Liver (tissue), 9 donors: ENCODE measurements around the gene NPW. TPM values are rescaled to one million over a fixed set of nuclear protein-coding genes. Genes with fewer than 3 reads are reported as not detected.

ENCODE experiments used
- DNase-seq: peaks from one replicate; pipeline ENCODE4 v3.0.0-alpha.2; 2017; ENCODE audit warnings: low spot score
- H3K27ac ChIP-seq, 2 donors: one replicate each; pipeline ENCODE4 v1.7.0; 2013; ENCODE audit warnings: inconsistent platforms in 2 of 2, low read length in 2 of 2, control low read depth in 1 of 2, low read depth in 1 of 2, mild to moderate bottlenecking in 1 of 2
- H3K27me3 ChIP-seq, 4 donors: one replicate each; pipeline versions ENCODE4 v1.6.1 to v1.7.0; 2013; ENCODE audit warnings: low read length in 3 of 4, inconsistent platforms in 1 of 4, mild to moderate bottlenecking in 1 of 4, moderate library complexity in 1 of 4; ENCODE audit not compliant: control insufficient read depth in 4 of 4, insufficient read depth in 4 of 4
- H3K36me3 ChIP-seq, 4 donors: one replicate each; pipeline versions ENCODE4 v1.6.1 to v1.7.0; 2013; ENCODE audit warnings: low read length in 3 of 4, mild to moderate bottlenecking in 3 of 4, low read depth in 1 of 4, moderate library complexity in 1 of 4; ENCODE audit not compliant: control insufficient read depth in 4 of 4, insufficient read depth in 3 of 4
- H3K4me1 ChIP-seq, 4 donors: one replicate each; pipeline versions ENCODE4 v1.6.1 to v1.7.0; 2013; ENCODE audit warnings: low read length in 3 of 4, mild to moderate bottlenecking in 3 of 4, moderate library complexity in 1 of 4; ENCODE audit not compliant: control insufficient read depth in 4 of 4, insufficient read depth in 4 of 4
- H3K4me3 ChIP-seq, 3 donors: one replicate each; pipeline versions ENCODE4 v1.6.1 to v1.7.0; 2013; ENCODE audit warnings: low read length in 3 of 3, control low read depth in 1 of 3, low read depth in 1 of 3, mild to moderate bottlenecking in 1 of 3
- H3K9ac ChIP-seq, 2 donors: one replicate each; pipeline ENCODE4 v1.7.0; 2013; ENCODE audit warnings: low read length in 2 of 2, mild to moderate bottlenecking in 2 of 2, moderate library complexity in 2 of 2, control low read depth in 1 of 2, low read depth in 1 of 2
- H3K9me3 ChIP-seq, 4 donors: one replicate each; pipeline versions ENCODE4 v1.6.1 to v1.7.0; 2013; ENCODE audit warnings: low read length in 3 of 4; ENCODE audit not compliant: control insufficient read depth in 4 of 4
- CTCF ChIP-seq: fragments of 150-350 bp; IDR thresholded peaks from 2 replicates; pipeline ENCODE4 v1.5.1; 2017; ENCODE audit warnings: improper control_type of control experiment, low read depth, low read length; ENCODE audit not compliant: missing input control
- HNF4A ChIP-seq, 2 donors: conservative IDR thresholded peaks; 2 replicates each; pipeline ENCODE4 v1.6.1; 2016; ENCODE audit warnings: antibody characterized with exemption in 2 of 2, mild to moderate bottlenecking in 2 of 2
- HNF4G ChIP-seq: IDR thresholded peaks from 2 replicates; pipeline ENCODE4 v1.6.1; 2016; ENCODE audit warnings: antibody characterized with exemption
- JUND ChIP-seq, 2 donors: IDR thresholded peaks; 2 replicates each; pipeline ENCODE4 v1.6.1; 2016; ENCODE audit warnings: antibody characterized with exemption in 2 of 2
- NR2F2 ChIP-seq: IDR thresholded peaks from 2 replicates; pipeline ENCODE4 v1.6.1; 2016; ENCODE audit warnings: antibody characterized with exemption
- RAD21 ChIP-seq, 2 donors: IDR thresholded peaks; 2 replicates each; pipeline ENCODE4 v1.6.1; 2016; ENCODE audit warnings: antibody characterized with exemption in 2 of 2, mild to moderate bottlenecking in 2 of 2
- REST ChIP-seq: IDR thresholded peaks from 2 replicates; pipeline ENCODE4 v1.6.1; 2016; ENCODE audit warnings: antibody characterized with exemption, mild to moderate bottlenecking
- RXRA ChIP-seq, 2 donors: IDR thresholded peaks; 2 replicates each; pipeline ENCODE4 v1.6.1; 2017 to 2018; ENCODE audit warnings: antibody characterized with exemption in 2 of 2, mild to moderate bottlenecking in 1 of 2
- SP1 ChIP-seq: IDR thresholded peaks from 2 replicates; pipeline ENCODE4 v1.6.1; 2018; ENCODE audit warnings: antibody characterized with exemption, mild to moderate bottlenecking
- TAF1 ChIP-seq: conservative IDR thresholded peaks from 2 replicates; pipeline ENCODE4 v1.6.1; 2016; ENCODE audit warnings: antibody characterized with exemption, mild to moderate bottlenecking
- YY1 ChIP-seq: IDR thresholded peaks from 2 replicates; pipeline ENCODE4 v1.6.1; 2016; ENCODE audit warnings: antibody characterized with exemption, mild to moderate bottlenecking
- WGBS: extraction: QIAGEN DNeasy Blood & Tissue Kit; methylation state at CpG from one replicate; pipeline ENCODE4 v1.1.7; 2013; 5-methylcytosine and 5-hydroxymethylcytosine counted together
- polyA plus RNA-seq, 2 donors: library from polyadenylated mRNA; stranded (reverse) in 1 of 2; unstranded in 1 of 2; fragments of 200-250 nt in 1 of 2; fragments of >200 nt in 1 of 2; fragmentation: Nextera tagmentation in 1 of 2; extraction: Ambion mirVana in 1 of 2; gene quantifications; one replicate each; pipeline versions ENCODE4 v1.2.1 to v1.2.3, GENCODE V29; 2013 to 2015
- total RNA-seq, 2 donors: library from RNA; depleted of rRNA; stranded (reverse); fragments of >200 nt; gene quantifications; one replicate each; pipeline ENCODE4 v1.2.3, GENCODE V29; 2014
- donor health status: healthy.
- donor health status: healthy.
- donor health status: healthy.
- donor health status: healthy.
- donor health status: healthy.

Gene NPW
- total and polyA plus RNA-seq, 4 donors = 1.3 to 20.6 (median 9.1) TPM

GRCh38 chr16:2056077-2056476 is 36.5 kb downstream of the NPW start:
- Histone ChIP-seq H3K27me3 (no peaks in the 10 kb centered on the region), H3K9ac (no peak overlapping the region), H3K4me3 (no peak overlapping the region), H3K9me3 (no peaks in the 10 kb centered on the region), H3K4me1 (peaks cover 0 to 4% (median 3%) of the 10 kb centered on the region in 4 donors), H3K27ac (no peak overlapping the region), H3K36me3 (peaks cover 5 to 60% (median 20%) of the 10 kb centered on the region in 4 donors)
- 52% methylated on average over 15 of the region's 15 CpGs for WGBS
- TF ChIP-seq HNF4A (conservative IDR thresholded peaks at IDR 0.05) = no peak
- no peak for TF ChIP-seq NR2F2
- TF ChIP-seq SP1 = no peak
- no peak for TF ChIP-seq JUND (IDR thresholded peaks at IDR 0.05)
- no peak for TF ChIP-seq YY1
- peak; percentile 72 to 90 for TF ChIP-seq RAD21 (IDR thresholded peaks at IDR 0.05)
- TF ChIP-seq CTCF = peak; percentile 58
- no peak for TF ChIP-seq HNF4G
- no peak for TF ChIP-seq TAF1
- TF ChIP-seq RXRA (IDR thresholded peaks at IDR 0.05) = peak in 1 of 2 donors; percentile 60
- DNase-seq = no peak

GRCh38 chr16:2056681-2057407 is 37.3 kb downstream of the NPW start:
- Histone ChIP-seq H3K9ac (no peak overlapping the region), H3K27ac (no peak overlapping the region), H3K27me3 (no peaks in the 10 kb centered on the region), H3K4me3 (no peak overlapping the region), H3K36me3 (peaks cover 5 to 55% (median 19%) of the 10 kb centered on the region in 4 donors), H3K4me1 (peaks cover 0 to 4% (median 3%) of the 10 kb centered on the region in 4 donors), H3K9me3 (no peaks in the 10 kb centered on the region)
- DNase-seq = no peak
- TF ChIP-seq RAD21 (IDR thresholded peaks at IDR 0.05) (peak in 1 of 2 donors; percentile 53), CTCF (peak; percentile 31), JUND (IDR thresholded peaks at IDR 0.05) (no peak), SP1 (no peak), REST (no peak)
- WGBS = 90% methylated on average over 19 of the region's 19 CpGs
